A673 (cell line): ENCODE data around the gene NMB. TPM values are rescaled to one million over a fixed set of nuclear protein-coding genes. Genes with fewer than 3 reads are reported as not detected.
"Not testable (repeated sequence)": the region's sequence is repeated elsewhere in the genome, so short reads cannot be mapped to it uniquely, and the experiment has no call there.

Experiments used
- BruUV-seq: library from RNA; stranded (reverse); fragments of 400-500 nt; replicated peaks from 2 replicates; lab custom pipeline; 2021; lab: Mats Ljungman, UMichigan
- CTCF ChIA-PET: fragments of 300-600 bp; sonication (Branson Sonifier 250); formaldehyde crosslinking; loops from one replicate; lab custom pipeline; 2022; ENCODE audit warnings: antibody characterized with exemption; lab: Charles Lee
- POLR2A ChIA-PET: fragments of 300-600 bp; sonication (Branson Sonifier 250); formaldehyde crosslinking; loops from one replicate; lab custom pipeline; 2022; ENCODE audit warnings: antibody characterized with exemption; ENCODE audit not compliant: low non-redundant PET; lab: Charles Lee
- DNase-seq: peaks from one replicate; pipeline ENCODE4 v3.0.0-alpha.2; 2015; ENCODE audit warnings: low spot score
- H3K27ac ChIP-seq: fragments of 200-600 bp; sonication (generic); 2 replicates; pipeline ENCODE4 v1.5.1; 2016; ENCODE audit warnings: mixed run types, low read depth, mild to moderate bottlenecking, mixed read lengths, antibody characterized with exemption, low read length; ENCODE audit not compliant: poor library complexity, severe bottlenecking
- H3K27me3 ChIP-seq: fragments of 200-600 bp; sonication (generic); replicated peaks from 2 replicates; pipeline ENCODE4 v1.6.1; 2017; ENCODE audit warnings: mixed run types, low read depth, mild to moderate bottlenecking, mixed read lengths, antibody characterized with exemption, low read length; ENCODE audit not compliant: insufficient read depth, poor library complexity
- H3K36me3 ChIP-seq: fragments of 200-600 bp; sonication (generic); 2 replicates; pipeline ENCODE4 v1.6.1; 2016; ENCODE audit warnings: mixed run types, mild to moderate bottlenecking, mixed read lengths, antibody characterized with exemption, low read length; ENCODE audit not compliant: insufficient read depth, poor library complexity, severe bottlenecking
- H3K4me1 ChIP-seq: fragments of 200-600 bp; sonication (generic); 2 replicates; pipeline ENCODE4 v1.6.1; 2017; ENCODE audit warnings: mixed run types, mild to moderate bottlenecking, mixed read lengths, antibody characterized with exemption, low read length; ENCODE audit not compliant: insufficient read depth, poor library complexity, severe bottlenecking
- H3K4me3 ChIP-seq: fragments of 200-600 bp; sonication (generic); 2 replicates; pipeline ENCODE4 v1.5.1; 2016; ENCODE audit warnings: low read depth, mixed run types, mild to moderate bottlenecking, mixed read lengths, low read length; ENCODE audit not compliant: poor library complexity, severe bottlenecking
- H3K9me3 ChIP-seq: fragments of 200-600 bp; sonication (generic); 2 replicates; pipeline ENCODE4 v1.6.1; 2016; ENCODE audit warnings: mixed run types, low read depth, mild to moderate bottlenecking, mixed read lengths, antibody characterized with exemption, low read length; ENCODE audit not compliant: poor library complexity, severe bottlenecking
- CTCF ChIP-seq: fragments of 300-800, 200-600 bp; sonication (generic); conservative IDR thresholded peaks from 2 replicates; pipeline ENCODE4 v1.5.1; 2017; ENCODE audit warnings: low read depth, mild to moderate bottlenecking, antibody characterized with exemption, low read length, moderate library complexity, mixed read lengths
- EZH2 ChIP-seq: fragments of 200-600 bp; sonication (generic); IDR thresholded peaks from 2 replicates; pipeline ENCODE4 v1.6.1; 2017; ENCODE audit warnings: borderline replicate concordance, low read depth, mild to moderate bottlenecking, mixed read lengths, antibody characterized with exemption, low read length; ENCODE audit not compliant: poor library complexity, severe bottlenecking
- intact Hi-C: fragments of 100-400 bp; cut with micrococcal nuclease; formaldehyde crosslinking; loops from one replicate; pipeline ENCODE4 v1.10.0; 2022; ENCODE audit not compliant: unreplicated experiment
- total RNA-seq: library from RNA; stranded (reverse); gene quantifications from 2 replicates; pipeline ENCODE4 v1.2.3, GENCODE V29; 2021

The NMB gene
- total RNA-seq, 1 experiment from 2014 or later = 15.1 TPM

GRCh38 chr15:84643838-84644237 is 14.2 kb downstream of the NMB start:
- H3K4me1 ChIP-seq = no peaks in the 10 kb centered on the region
- intact Hi-C loops = no loop called here
- no peak overlapping the region for H3K27ac ChIP-seq
- no TSS peak for BruUV-seq
- no peaks in the 10 kb centered on the region for H3K9me3 ChIP-seq
- H3K4me3 ChIP-seq = no peak overlapping the region
- ChIA-PET CTCF (no interaction called here), POLR2A (no interaction called here)
- peaks cover 86% of the 10 kb centered on the region for H3K36me3 ChIP-seq
- TF ChIP-seq CTCF = no peak
- no peak for TF ChIP-seq EZH2
- no peak for DNase-seq
- no peaks in the 10 kb centered on the region for H3K27me3 ChIP-seq

DNA sequence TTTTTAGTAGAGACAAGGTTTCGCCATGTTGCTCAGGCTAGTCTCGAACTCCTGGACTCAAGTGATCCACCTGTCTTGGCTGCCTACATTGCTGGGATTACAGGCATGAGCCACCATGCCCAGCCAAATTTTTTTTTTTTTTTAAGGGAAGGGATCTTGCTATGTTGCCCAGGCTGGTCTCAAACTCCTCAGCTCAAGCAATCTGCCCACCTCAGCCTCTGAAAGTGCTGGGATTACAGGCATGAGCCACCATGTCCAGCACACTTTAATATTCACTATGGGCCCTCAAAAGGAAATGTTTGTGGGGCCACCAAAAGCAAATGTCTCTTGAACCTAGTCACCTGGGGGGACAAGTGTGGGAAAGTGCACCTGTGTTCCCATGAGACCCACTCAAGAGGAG is 15.4 kb downstream of the NMB start:
- BruUV-seq = not testable (repeated sequence)

DNA sequence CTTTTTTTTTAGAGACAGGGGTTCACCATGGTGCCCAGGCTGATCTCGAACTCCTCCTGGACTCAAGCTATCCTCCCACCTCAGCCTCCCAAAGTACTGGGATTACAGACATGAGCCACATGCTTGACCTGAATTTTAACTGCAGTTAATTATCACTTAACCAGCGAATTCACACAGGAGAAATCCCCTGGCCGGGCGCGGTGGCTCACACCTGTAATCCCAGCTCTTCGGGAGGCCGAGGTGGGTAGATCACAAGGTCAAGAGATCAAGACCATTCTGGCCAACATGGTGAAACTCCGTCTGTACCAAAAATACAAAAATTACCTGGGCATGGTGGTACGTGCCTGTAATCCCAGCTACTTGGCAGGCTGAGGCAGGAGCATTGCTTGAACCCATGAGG is 16.1 kb downstream of the NMB start:
- H3K4me3 ChIP-seq, H3K27me3 ChIP-seq, DNase-seq, BruUV-seq, CTCF ChIA-PET, H3K9me3 ChIP-seq, intact Hi-C loops, POLR2A ChIA-PET, H3K4me1 ChIP-seq, H3K27ac ChIP-seq: not testable (repeated sequence)
- H3K36me3 ChIP-seq = peaks cover 71% of the 10 kb centered on the region

More for the DNA sequence above, 15.4 kb downstream of the NMB start:
- intact Hi-C loops, H3K9me3 ChIP-seq, DNase-seq, H3K27me3 ChIP-seq, H3K4me3 ChIP-seq, H3K27ac ChIP-seq, CTCF ChIA-PET, H3K4me1 ChIP-seq, POLR2A ChIA-PET: not testable (repeated sequence)
- peaks cover 79% of the 10 kb centered on the region for H3K36me3 ChIP-seq

DNA sequence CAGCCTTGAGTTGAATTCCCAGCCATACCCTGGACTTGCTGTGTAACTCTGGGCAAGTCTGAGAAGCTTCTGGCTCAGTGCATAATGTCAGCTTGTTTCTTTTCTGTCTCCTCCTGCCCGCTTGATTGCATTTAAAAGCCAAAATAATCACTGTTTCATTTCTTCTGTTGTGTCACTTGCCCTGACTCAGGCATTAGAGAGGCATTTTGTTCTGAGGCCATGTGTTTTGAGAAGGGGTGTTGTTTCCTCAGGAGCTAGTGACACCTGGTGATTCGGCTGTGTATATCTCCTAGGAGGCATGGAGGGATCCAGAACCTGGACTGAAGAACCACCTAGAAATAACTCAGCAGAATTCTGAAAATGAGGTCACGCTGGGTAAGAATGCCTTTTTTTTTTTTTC is 19.9 kb downstream of the NMB start:
- H3K9me3 ChIP-seq = no peaks in the 10 kb centered on the region
- TF ChIP-seq EZH2 (no peak), CTCF (no peak)
- H3K4me1 ChIP-seq = peaks cover 6% of the 10 kb centered on the region
- ChIA-PET CTCF (interaction anchor here (1.0 kb wide), 1 partner anchor 39 kb away, joined by 6 read pairs; no protein-coding TSS in a partner anchor), POLR2A (no interaction called here)
- no peak overlapping the region for H3K4me3 ChIP-seq
- H3K27ac ChIP-seq = no peak overlapping the region
- DNase-seq = no peak
- no peaks in the 10 kb centered on the region for H3K27me3 ChIP-seq
- peaks cover 45% of the 10 kb centered on the region for H3K36me3 ChIP-seq
- intact Hi-C loops = no loop called here
- BruUV-seq = no TSS peak
